GM19438 (cell line): ENCODE measurements around the gene JAKMIP3.

ENCODE experiments used
- ATAC-seq: cut with Tn5 transposase; IDR thresholded peaks from one replicate; pipeline ENCODE4 v1.9.1; 2021; ENCODE audit warnings: low read depth; ENCODE audit not compliant: unreplicated experiment

The JAKMIP3 gene

GRCh38 chr10:132065491-132066105 lies at the start of gene JAKMIP3:
JAKMIP3 (plus strand) TSS chr10:132065946; CDS start chr10:132104809, 38,863 bp downstream.
- ATAC-seq: no peak

- no peak for ATAC-seq
Measured at GRCh38 chr10:132016514-132016913, 49.2 kb upstream of the JAKMIP3 start.

- ATAC-seq: no peak
Measured at GRCh38 chr10:132018446-132018845, 47.3 kb upstream of the JAKMIP3 start.

GRCh38 chr10:132019366-132019765 lies 46.4 kb upstream of the JAKMIP3 start:
- no peak for ATAC-seq

GRCh38 chr10:132020456-132020855 lies 45.3 kb upstream of the JAKMIP3 start:
- ATAC-seq: no peak

GRCh38 chr10:132021046-132021445 lies 44.7 kb upstream of the JAKMIP3 start:
- no peak for ATAC-seq

GRCh38 chr10:132021504-132022143 lies 44.1 kb upstream of the JAKMIP3 start:
- ATAC-seq: no peak

- no peak for ATAC-seq
Measured at GRCh38 chr10:132022241-132022640, 43.5 kb upstream of the JAKMIP3 start.

- ATAC-seq: peak; percentile 81
Measured at GRCh38 chr10:132023092-132023811, 42.5 kb upstream of the JAKMIP3 start.

GRCh38 chr10:132027423-132027983 lies 38.2 kb upstream of the JAKMIP3 start:
- ATAC-seq: no peak

- no peak for ATAC-seq
Measured at GRCh38 chr10:132028706-132029105, 37.0 kb upstream of the JAKMIP3 start.

- no peak for ATAC-seq
Measured at GRCh38 chr10:132030898-132031463, 34.8 kb upstream of the JAKMIP3 start.

- ATAC-seq: no peak
Measured at GRCh38 chr10:132033632-132034031, 32.1 kb upstream of the JAKMIP3 start.

GRCh38 chr10:132035476-132035875 lies 30.3 kb upstream of the JAKMIP3 start:
- ATAC-seq: no peak

- no peak for ATAC-seq
Measured at GRCh38 chr10:132036153-132036886, 29.4 kb upstream of the JAKMIP3 start.

- ATAC-seq: no peak
Measured at GRCh38 chr10:132036887-132037675, 28.7 kb upstream of the JAKMIP3 start.

GRCh38 chr10:132037676-132037975 lies 28.1 kb upstream of the JAKMIP3 start:
- ATAC-seq: no peak

GRCh38 chr10:132039371-132039770 lies 26.4 kb upstream of the JAKMIP3 start:
- no peak for ATAC-seq

GRCh38 chr10:132040046-132040445 lies 25.7 kb upstream of the JAKMIP3 start:
- no peak for ATAC-seq

- ATAC-seq: no peak
Measured at GRCh38 chr10:132041340-132041739, 24.4 kb upstream of the JAKMIP3 start.
